CD4-positive, alpha-beta T cell treated with Interferon alpha-2 for 1 hour (primary cell): Measurements from ENCODE around the gene CCDC38.
"Not testable (repeated sequence)": the region's sequence is repeated elsewhere in the genome, so short reads cannot be mapped to it uniquely, and the experiment has no call there.

Experiments
- DNase-seq, 2 donors: peaks; one replicate each; pipeline ENCODE4 v3.0.0-alpha.2; 2020 to 2022

CCDC38 gene

GRCh38 chr12:95942524-95943329 is at the start of gene CCDC38:
TSS of gene CCDC38 (minus strand) at chr12:95942614. CDS start at chr12:95936509, 6,105 bp downstream.
- DNase-seq: peak; percentile 79 to 87

- no peak for DNase-seq
These were observed 47.7 kb upstream of the CCDC38 start for GRCh38 chr12:95990136-95990535.

GRCh38 chr12:95989504-95990123 is 47.2 kb upstream of the CCDC38 start:
- DNase-seq: no peak

- DNase-seq: no peak
These were observed 46.3 kb upstream of the CCDC38 start for GRCh38 chr12:95988506-95989275.

GRCh38 chr12:95986635-95987570 is 44.5 kb upstream of the CCDC38 start:
- no peak for DNase-seq

- no peak for DNase-seq
These were observed 42.3 kb upstream of the CCDC38 start for GRCh38 chr12:95984682-95985081.

- no peak for DNase-seq
These were observed 40.2 kb upstream of the CCDC38 start for GRCh38 chr12:95982602-95983001.

- DNase-seq: no peak
These were observed 38.0 kb upstream of the CCDC38 start for GRCh38 chr12:95980437-95980836.

GRCh38 chr12:95978774-95979173 is 36.4 kb upstream of the CCDC38 start:
- DNase-seq: no peak

- no peak for DNase-seq
These were observed 35.9 kb upstream of the CCDC38 start for GRCh38 chr12:95978351-95978750.

GRCh38 chr12:95977764-95978305 is 35.4 kb upstream of the CCDC38 start:
- DNase-seq: no peak

- DNase-seq: no peak
These were observed 34.0 kb upstream of the CCDC38 start for GRCh38 chr12:95976416-95976832.

GRCh38 chr12:95975491-95975890 is 33.1 kb upstream of the CCDC38 start:
- no peak for DNase-seq

- DNase-seq: no peak
These were observed 31.9 kb upstream of the CCDC38 start for GRCh38 chr12:95974358-95974757.

- DNase-seq: no peak
These were observed 30.5 kb upstream of the CCDC38 start for GRCh38 chr12:95972832-95973456.

- no peak for DNase-seq
These were observed 28.5 kb upstream of the CCDC38 start for GRCh38 chr12:95970905-95971304.

- not testable (repeated sequence) for DNase-seq
These were observed 26.7 kb upstream of the CCDC38 start for GRCh38 chr12:95969116-95969515.

- no peak for DNase-seq
These were observed 24.9 kb upstream of the CCDC38 start for GRCh38 chr12:95967301-95967700.

GRCh38 chr12:95966287-95966870 is 24.0 kb upstream of the CCDC38 start:
- DNase-seq: no peak

GRCh38 chr12:95963096-95963495 is 20.7 kb upstream of the CCDC38 start:
- no peak for DNase-seq

- DNase-seq: no peak
These were observed 19.8 kb upstream of the CCDC38 start for GRCh38 chr12:95962222-95962621.
